HepG2 (cell line): ENCODE results near the gene KIF6. TPM values are rescaled to one million over a fixed set of nuclear protein-coding genes. Genes with fewer than 3 reads are reported as not detected.

Experiments
- ATAC-seq: fragments of 200-7000 bp; cut with Tn5 transposase; 3 replicates; pipeline ENCODE4 v1.9.1; 2020; ENCODE audit warnings: mild to moderate bottlenecking, moderate library complexity
- BruUV-seq: library from RNA; stranded (reverse); fragments of 400-500 nt; replicated peaks from 2 replicates; lab custom pipeline; 2021; lab: Mats Ljungman, UMichigan
- CTCF ChIA-PET: fragments of 300-600 bp; formaldehyde crosslinking; extraction: SDS; loops from one replicate; lab custom pipeline; 2021; ENCODE audit warnings: low total read pairs, inconsistent platforms, low intra/inter-chr PET ratio; lab: Yijun Ruan, JAX
- POLR2A ChIA-PET: fragments of 350-600 bp; sonication (Branson Sonifier 250); formaldehyde crosslinking; loops from one replicate; lab custom pipeline; 2020; ENCODE audit warnings: antibody characterized with exemption, inconsistent platforms; lab: Yijun Ruan, JAX
- DNase-seq: peaks from one replicate; pipeline ENCODE4 v3.0.0-alpha.2; 2015; ENCODE audit warnings: low spot score
- FAIRE-seq: peaks from 3 replicates; lab custom pipeline; 2011; peaks lifted over from hg19 to GRCh38; lab: Jason Lieb, UNC
- H2AFZ ChIP-seq: one replicate; pipeline ENCODE4 v1.6.1; 2011; ENCODE audit warnings: low read length, inconsistent platforms
- H3K27ac ChIP-seq: fragments of 300-600 bp; 3 replicates; pipeline ENCODE4 v1.8.0; 2011; ENCODE audit warnings: mixed run types, mild to moderate bottlenecking, mixed read lengths, low read length, inconsistent platforms; ENCODE audit not compliant: insufficient read depth; ENCODE audit errors: extremely low read length
- H3K27me3 ChIP-seq, 2 experiments: fragments of 200-600 bp in 1 of 2; 2 replicates in 1 of 2; 3 replicates in 1 of 2; pipeline versions ENCODE4 v1.6.0 to v1.8.0; 2011; ENCODE audit warnings: low read length in 2 of 2, mild to moderate bottlenecking in 2 of 2, moderate library complexity in 2 of 2, inconsistent platforms in 1 of 2; ENCODE audit not compliant: insufficient read depth in 2 of 2, control insufficient read depth in 1 of 2
- H3K36me3 ChIP-seq, 2 experiments: fragments of 200-600 bp in 1 of 2; replicated peaks in 1 of 2; 2 replicates in 1 of 2; 3 replicates in 1 of 2; pipeline versions ENCODE4 v1.5.1 to v1.8.0; 2011; ENCODE audit warnings: low read length in 2 of 2, inconsistent platforms in 1 of 2; ENCODE audit not compliant: insufficient read depth in 2 of 2, control insufficient read depth in 1 of 2
- H3K4me1 ChIP-seq: 2 replicates; pipeline ENCODE4 v1.5.1; 2012; ENCODE audit warnings: low read length, inconsistent platforms; ENCODE audit not compliant: insufficient read depth
- H3K4me2 ChIP-seq: 2 replicates; pipeline ENCODE4 v1.6.0; 2011; ENCODE audit warnings: low read depth, low read length, inconsistent platforms
- H3K4me3 ChIP-seq, 3 experiments: fragments of 200-600 bp in 1 of 3; sonication (generic), shearing (Covaris generic) in 1 of 3; replicated peaks in 1 of 3; 2 replicates each; pipeline ENCODE4 v1.5.1; 2011 to 2016; ENCODE audit warnings: low read length in 3 of 3, inconsistent platforms in 2 of 3, low read depth in 2 of 3, mild to moderate bottlenecking in 2 of 3, control low read depth in 1 of 3, mixed read lengths in 1 of 3; ENCODE audit not compliant: insufficient read depth in 1 of 3
- H3K79me2 ChIP-seq: one replicate; pipeline ENCODE4 v1.6.1; 2011; ENCODE audit warnings: low read length, inconsistent platforms; ENCODE audit not compliant: insufficient read depth
- H3K9ac ChIP-seq: 2 replicates; pipeline ENCODE4 v1.6.0; 2011; ENCODE audit warnings: mild to moderate bottlenecking, low read depth, low read length, inconsistent platforms; ENCODE audit not compliant: insufficient read depth
- H3K9me3 ChIP-seq: 2 replicates; pipeline ENCODE4 v1.5.1; 2012; ENCODE audit warnings: mild to moderate bottlenecking, low read length
- H4K20me1 ChIP-seq: 2 replicates; pipeline ENCODE4 v1.6.0; 2011; ENCODE audit warnings: inconsistent platforms, mild to moderate bottlenecking, low read length, moderate library complexity; ENCODE audit not compliant: insufficient read depth
- AFF4 ChIP-seq: sonication (generic); formaldehyde crosslinking; IDR thresholded peaks from 2 replicates; pipeline ENCODE4 v1.4.0; 2020; ENCODE audit warnings: missing genetic modification reagents
- BRD4 ChIP-seq: sonication (generic); formaldehyde crosslinking; IDR thresholded peaks from 2 replicates; pipeline ENCODE4 v1.4.0; 2020; ENCODE audit warnings: missing genetic modification reagents
- CENPX ChIP-seq: sonication (generic); formaldehyde crosslinking; IDR thresholded peaks from 2 replicates; pipeline ENCODE4 v1.9.0; 2021; ENCODE audit warnings: mild to moderate bottlenecking, missing genetic modification reagents, moderate library complexity
- HIC2 ChIP-seq: sonication (generic); formaldehyde crosslinking; IDR thresholded peaks from 2 replicates; pipeline ENCODE4 v1.9.0; 2022; ENCODE audit warnings: low read depth, missing genetic modification reagents
- KAT2B ChIP-seq: fragments of 150-350 bp; IDR thresholded peaks from 2 replicates; pipeline ENCODE4 v1.6.1; 2014; ENCODE audit warnings: low read depth, low read length, borderline replicate concordance
- TBX2 ChIP-seq: sonication (generic); formaldehyde crosslinking; IDR thresholded peaks from 2 replicates; pipeline ENCODE4 v1.5.0; 2020; ENCODE audit warnings: missing genetic modification reagents, mild to moderate bottlenecking, borderline replicate concordance
- TFDP1 ChIP-seq: IDR thresholded peaks from 2 replicates; pipeline ENCODE4 v1.6.1; 2016; ENCODE audit warnings: missing compliant biosample characterization, missing genetic modification reagents, borderline replicate concordance
- ZNF260 ChIP-seq: sonication (generic); formaldehyde crosslinking; IDR thresholded peaks from 2 replicates; pipeline ENCODE4 v1.4.0; 2020; ENCODE audit warnings: missing genetic modification reagents, low read depth, mild to moderate bottlenecking, borderline replicate concordance
- ZNF382 ChIP-seq: sonication (generic); formaldehyde crosslinking; IDR thresholded peaks from 2 replicates; pipeline ENCODE4 v1.5.0; 2020; ENCODE audit warnings: missing genetic modification reagents, mild to moderate bottlenecking, borderline replicate concordance
- ZNF768 ChIP-seq: sonication (generic); formaldehyde crosslinking; IDR thresholded peaks from 2 replicates; pipeline ENCODE4 v1.4.0; 2020; ENCODE audit warnings: missing genetic modification reagents
- ZNF792 ChIP-seq: IDR thresholded peaks from 2 replicates; pipeline ENCODE4 v1.6.1; 2016
- WGBS: methylation state at CpG from one replicate; pipeline ENCODE4 v1.1.6; 2017; ENCODE audit warnings: low lambda C conversion rate; 5-methylcytosine and 5-hydroxymethylcytosine counted together
- in situ Hi-C: cut with HindIII; loops from 2 replicates; pipeline ENCODE4 v1.10.0; 2017; ENCODE audit warnings: low pct_unique_long_range_greater_than_20kb; ENCODE audit not compliant: extremely low pct_ligation_motif_present
- intact Hi-C: fragments of 100-400 bp; cut with micrococcal nuclease; formaldehyde crosslinking; loops from one replicate; pipeline ENCODE4 v1.10.0; 2022; ENCODE audit not compliant: unreplicated experiment
- polyA plus RNA-seq, 8 experiments: library from polyadenylated mRNA; depleted of rRNA in 3 of 8; stranded (reverse) in 7 of 8; unstranded in 1 of 8; fragments of >200 nt; fragmentation: Illumina TruSeq in 4 of 8; extraction: Trizol in 4 of 8; gene quantifications; 2 replicates each; pipeline versions ENCODE4 v1.2.1 to v1.2.3, GENCODE V29; 2011 to 2016; ENCODE audit warnings: low read depth in 4 of 8, missing spikeins in 1 of 8, mixed read lengths in 1 of 8; ENCODE audit not compliant: insufficient read depth in 1 of 8
- total RNA-seq, 5 experiments: library from RNA; depleted of rRNA; stranded (reverse); fragments of >200 nt; fragmentation: Illumina TruSeq; extraction: Trizol; gene quantifications; 2 replicates each; pipeline ENCODE4 v1.2.3, GENCODE V29; 2016; ENCODE audit warnings: low read depth in 1 of 5
- TF ChIP-seq, protein P1 (sequence below): sonication (generic); formaldehyde crosslinking; IDR thresholded peaks from 2 replicates; pipeline ENCODE4 v1.5.0; 2020; ENCODE audit warnings: mild to moderate bottlenecking, missing genetic modification reagents
- TF ChIP-seq, protein P2 (sequence below): sonication (generic); formaldehyde crosslinking; IDR thresholded peaks from 2 replicates; pipeline ENCODE4 v1.8.0; 2022; ENCODE audit warnings: mild to moderate bottlenecking, missing genetic modification reagents; ENCODE audit not compliant: insufficient replicate concordance

The KIF6 gene
- total and polyA plus RNA-seq, 2 of the 13 experiments (the other 11 are each of a cell fraction or from before 2014, with no cell fraction given) = 0.04 to 0.27 TPM

DNA sequence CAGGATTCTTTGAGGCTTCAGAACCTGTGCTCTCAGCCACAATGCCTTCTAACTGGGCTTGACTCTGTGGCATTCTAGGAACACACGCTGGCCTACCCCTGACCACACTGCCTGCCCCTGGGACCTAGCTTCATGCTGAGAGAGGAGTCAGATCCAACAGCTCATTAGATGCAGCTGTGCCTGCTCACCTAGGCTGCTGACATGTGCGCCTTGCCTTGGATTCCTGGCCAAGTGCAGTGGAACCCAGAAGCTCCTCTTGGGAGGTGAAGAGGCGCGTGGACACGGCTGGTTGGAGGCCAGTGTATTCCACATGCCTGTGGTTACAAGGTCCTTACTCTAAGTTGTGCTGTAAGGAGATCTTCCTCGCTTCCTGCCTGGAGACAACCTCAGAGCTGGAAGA is 378.0 kb downstream of the KIF6 start:
- intact Hi-C loops (no loop called here), in situ Hi-C loops (no loop called here)
- 93% methylated on average over 2 of the region's 6 CpGs for WGBS
- H3K27ac ChIP-seq = no peak overlapping the region
- no peak overlapping the region for H3K9ac ChIP-seq
- no peak overlapping the region for H3K4me3 ChIP-seq
- no peak for DNase-seq
- no peak overlapping the region for H2AFZ ChIP-seq
- H3K9me3 ChIP-seq = no peaks in the 10 kb centered on the region
- no peaks in the 10 kb centered on the region for H3K36me3 ChIP-seq
- no peak overlapping the region for H3K4me2 ChIP-seq
- POLR2A ChIA-PET = no interaction called here
- CTCF ChIA-PET = interaction anchor here (1.8 kb wide), 1 partner anchor 545 kb away, joined by 19 read pairs; no protein-coding TSS in a partner anchor
- FAIRE-seq = no peak
- H3K79me2 ChIP-seq = no peaks in the 10 kb centered on the region
- no peaks in the 10 kb centered on the region for H4K20me1 ChIP-seq
- ATAC-seq = no peak
- TF ChIP-seq AFF4 (no peak), CENPX (CRISPR knock-in tag) (no peak), TFDP1 (CRISPR knock-in tag) (no peak), ZNF792 (no peak), KAT2B (no peak), BRD4 (CRISPR knock-in tag) (no peak), ZNF768 (CRISPR knock-in tag) (no peak), ZNF260 (CRISPR knock-in tag) (no peak), HIC2 (no peak), ZNF382 (CRISPR knock-in tag) (no peak), TBX2 (no peak)
- TF ChIP-seq, protein P1, sequence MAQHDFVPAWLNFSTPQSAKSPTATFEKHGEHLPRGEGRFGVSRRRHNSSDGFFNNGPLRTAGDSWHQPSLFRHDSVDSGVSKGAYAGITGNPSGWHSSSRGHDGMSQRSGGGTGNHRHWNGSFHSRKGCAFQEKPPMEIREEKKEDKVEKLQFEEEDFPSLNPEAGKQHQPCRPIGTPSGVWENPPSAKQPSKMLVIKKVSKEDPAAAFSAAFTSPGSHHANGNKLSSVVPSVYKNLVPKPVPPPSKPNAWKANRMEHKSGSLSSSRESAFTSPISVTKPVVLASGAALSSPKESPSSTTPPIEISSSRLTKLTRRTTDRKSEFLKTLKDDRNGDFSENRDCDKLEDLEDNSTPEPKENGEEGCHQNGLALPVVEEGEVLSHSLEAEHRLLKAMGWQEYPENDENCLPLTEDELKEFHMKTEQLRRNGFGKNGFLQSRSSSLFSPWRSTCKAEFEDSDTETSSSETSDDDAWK (CRISPR knock-in tag) = no peak
- TF ChIP-seq, protein P2, sequence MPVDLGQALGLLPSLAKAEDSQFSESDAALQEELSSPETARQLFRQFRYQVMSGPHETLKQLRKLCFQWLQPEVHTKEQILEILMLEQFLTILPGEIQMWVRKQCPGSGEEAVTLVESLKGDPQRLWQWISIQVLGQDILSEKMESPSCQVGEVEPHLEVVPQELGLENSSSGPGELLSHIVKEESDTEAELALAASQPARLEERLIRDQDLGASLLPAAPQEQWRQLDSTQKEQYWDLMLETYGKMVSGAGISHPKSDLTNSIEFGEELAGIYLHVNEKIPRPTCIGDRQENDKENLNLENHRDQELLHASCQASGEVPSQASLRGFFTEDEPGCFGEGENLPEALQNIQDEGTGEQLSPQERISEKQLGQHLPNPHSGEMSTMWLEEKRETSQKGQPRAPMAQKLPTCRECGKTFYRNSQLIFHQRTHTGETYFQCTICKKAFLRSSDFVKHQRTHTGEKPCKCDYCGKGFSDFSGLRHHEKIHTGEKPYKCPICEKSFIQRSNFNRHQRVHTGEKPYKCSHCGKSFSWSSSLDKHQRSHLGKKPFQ (CRISPR knock-in tag) = no peak
- no peaks in the 10 kb centered on the region for H3K4me1 ChIP-seq
- no peaks in the 10 kb centered on the region for H3K27me3 ChIP-seq
- no TSS peak for BruUV-seq
